Measurements from ENCODE around the gene ATP10A.

Gene ATP10A

GRCh38 chr15:25812845-25813244 is 50.3 kb downstream of the ATP10A start:
- no peak for DNase-seq (ENCODE audit: low spot score)

GRCh38 chr15:25812073-25812472 is 51.1 kb downstream of the ATP10A start:
- DNase-seq (ENCODE audit: low spot score), result no peak

- DNase-seq (ENCODE audit: low spot score), result no peak
These were observed 51.6 kb downstream of the ATP10A start for GRCh38 chr15:25811481-25811906.

- no peak for DNase-seq (ENCODE audit: low spot score)
These were observed 52.5 kb downstream of the ATP10A start for GRCh38 chr15:25810631-25811091.

GRCh38 chr15:25810154-25810553 is 53.0 kb downstream of the ATP10A start:
- DNase-seq (ENCODE audit: low spot score), result no peak

- DNase-seq (ENCODE audit: low spot score), result no peak
These were observed 56.1 kb downstream of the ATP10A start for GRCh38 chr15:25807063-25807462.

GRCh38 chr15:25805031-25805430 is 58.1 kb downstream of the ATP10A start:
- DNase-seq (ENCODE audit: low spot score), result no peak

- no peak for DNase-seq (ENCODE audit: low spot score)
These were observed 58.7 kb downstream of the ATP10A start for GRCh38 chr15:25804451-25804850.

GRCh38 chr15:25803541-25803940 is 59.6 kb downstream of the ATP10A start:
- DNase-seq (ENCODE audit: low spot score), result no peak

GRCh38 chr15:25803036-25803435 is 60.1 kb downstream of the ATP10A start:
- no peak for DNase-seq (ENCODE audit: low spot score)

GRCh38 chr15:25802285-25802830 is 60.8 kb downstream of the ATP10A start:
- DNase-seq (ENCODE audit: low spot score), result no peak

- no peak for DNase-seq (ENCODE audit: low spot score)
These were observed 61.4 kb downstream of the ATP10A start for GRCh38 chr15:25801586-25802284.

- no peak for DNase-seq (ENCODE audit: low spot score)
These were observed 62.2 kb downstream of the ATP10A start for GRCh38 chr15:25800761-25801515.

- DNase-seq (ENCODE audit: low spot score), result no peak
These were observed 63.0 kb downstream of the ATP10A start for GRCh38 chr15:25799906-25800700.

GRCh38 chr15:25797936-25798901 is 64.9 kb downstream of the ATP10A start:
- DNase-seq (ENCODE audit: low spot score), result no peak

GRCh38 chr15:25797511-25797935 is 65.6 kb downstream of the ATP10A start:
- DNase-seq (ENCODE audit: low spot score), result no peak

GRCh38 chr15:25797035-25797434 is 66.1 kb downstream of the ATP10A start:
- DNase-seq (ENCODE audit: low spot score), result no peak

- DNase-seq (ENCODE audit: low spot score), result no peak
These were observed 66.7 kb downstream of the ATP10A start for GRCh38 chr15:25796395-25796794.

GRCh38 chr15:25795712-25796111 is 67.4 kb downstream of the ATP10A start:
- DNase-seq (ENCODE audit: low spot score), result no peak

GRCh38 chr15:25795061-25795460 is 68.1 kb downstream of the ATP10A start:
- DNase-seq (ENCODE audit: low spot score), result no peak
